ENCODE data around the gene QARS1.

The QARS1 gene

DNA sequence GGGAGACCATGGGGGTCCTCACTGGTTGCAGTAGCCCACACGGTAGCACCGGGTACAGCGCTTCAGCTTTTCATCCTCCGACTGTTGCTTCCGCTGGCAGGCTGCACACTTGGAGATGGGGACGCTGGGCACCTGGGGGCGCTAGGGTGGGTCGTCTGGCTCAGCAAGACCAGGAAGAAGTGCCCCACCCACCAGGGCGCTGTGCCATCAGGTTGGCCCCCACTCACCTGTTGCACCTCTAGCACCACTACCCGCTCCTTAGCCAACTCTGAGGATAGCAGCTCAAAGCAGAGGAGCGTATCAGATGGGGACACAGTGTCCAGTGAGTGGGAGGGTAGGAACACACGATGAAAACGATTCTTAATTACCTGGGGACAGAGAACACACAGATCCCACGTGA is 7.7 kb upstream of the QARS1 start:
- DNase-seq (ENCODE audit: low read depth, low spot score), result no peak
- TF ChIP-seq, protein P1, sequence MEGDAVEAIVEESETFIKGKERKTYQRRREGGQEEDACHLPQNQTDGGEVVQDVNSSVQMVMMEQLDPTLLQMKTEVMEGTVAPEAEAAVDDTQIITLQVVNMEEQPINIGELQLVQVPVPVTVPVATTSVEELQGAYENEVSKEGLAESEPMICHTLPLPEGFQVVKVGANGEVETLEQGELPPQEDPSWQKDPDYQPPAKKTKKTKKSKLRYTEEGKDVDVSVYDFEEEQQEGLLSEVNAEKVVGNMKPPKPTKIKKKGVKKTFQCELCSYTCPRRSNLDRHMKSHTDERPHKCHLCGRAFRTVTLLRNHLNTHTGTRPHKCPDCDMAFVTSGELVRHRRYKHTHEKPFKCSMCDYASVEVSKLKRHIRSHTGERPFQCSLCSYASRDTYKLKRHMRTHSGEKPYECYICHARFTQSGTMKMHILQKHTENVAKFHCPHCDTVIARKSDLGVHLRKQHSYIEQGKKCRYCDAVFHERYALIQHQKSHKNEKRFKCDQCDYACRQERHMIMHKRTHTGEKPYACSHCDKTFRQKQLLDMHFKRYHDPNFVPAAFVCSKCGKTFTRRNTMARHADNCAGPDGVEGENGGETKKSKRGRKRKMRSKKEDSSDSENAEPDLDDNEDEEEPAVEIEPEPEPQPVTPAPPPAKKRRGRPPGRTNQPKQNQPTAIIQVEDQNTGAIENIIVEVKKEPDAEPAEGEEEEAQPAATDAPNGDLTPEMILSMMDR (IDR thresholded peaks at IDR 0.05; ENCODE audit: insufficient read depth, low read length, missing control alignments), result no peak
- H3K4me3 ChIP-seq (ENCODE audit: low read depth, low read length), result no peak overlapping the region
- POLR2A ChIA-PET, result no interaction called here
- CTCF ChIA-PET, result interaction anchor here (0.8 to 4.8 kb wide), 2 partner anchors 18 to 58 kb away, joined by 3 to 15 read pairs; partner anchors contain the start of gene QRICH1

DNA sequence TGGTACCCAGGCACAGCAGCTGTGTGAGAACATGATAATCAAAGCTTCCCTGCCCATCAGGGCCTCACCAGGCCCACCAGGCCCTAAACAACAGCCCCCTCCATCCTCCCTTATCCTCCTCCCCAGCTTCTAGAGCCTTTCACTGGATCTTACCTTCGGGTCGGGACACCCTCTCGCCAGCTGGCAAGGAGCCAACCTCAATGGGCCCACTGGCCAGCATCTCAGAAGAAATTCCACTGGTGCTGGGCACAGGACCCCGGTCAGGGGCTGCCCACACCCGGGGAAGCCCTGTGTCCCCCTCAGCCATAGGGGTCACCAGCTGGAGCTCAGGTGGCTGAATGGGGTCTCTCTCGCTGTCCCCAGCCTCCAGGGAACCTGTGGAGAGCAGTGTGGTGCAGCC is 6.8 kb upstream of the QARS1 start:
- TF ChIP-seq, protein P1 (IDR thresholded peaks at IDR 0.05; ENCODE audit: insufficient read depth, low read length, missing control alignments), result no peak
- DNase-seq (ENCODE audit: low read depth, low spot score), result no peak
- CTCF ChIA-PET, result interaction anchor here (4.8 kb wide), 1 partner anchor 17 kb away, joined by 15 read pairs; the partner anchor contains the start of gene QRICH1
- POLR2A ChIA-PET, result interaction anchor here (1.1 kb wide), 1 partner anchor 18 kb away, joined by 3 read pairs; the partner anchor contains the start of gene QRICH1
- no peak overlapping the region for H3K4me3 ChIP-seq (ENCODE audit: low read depth, low read length)

DNA sequence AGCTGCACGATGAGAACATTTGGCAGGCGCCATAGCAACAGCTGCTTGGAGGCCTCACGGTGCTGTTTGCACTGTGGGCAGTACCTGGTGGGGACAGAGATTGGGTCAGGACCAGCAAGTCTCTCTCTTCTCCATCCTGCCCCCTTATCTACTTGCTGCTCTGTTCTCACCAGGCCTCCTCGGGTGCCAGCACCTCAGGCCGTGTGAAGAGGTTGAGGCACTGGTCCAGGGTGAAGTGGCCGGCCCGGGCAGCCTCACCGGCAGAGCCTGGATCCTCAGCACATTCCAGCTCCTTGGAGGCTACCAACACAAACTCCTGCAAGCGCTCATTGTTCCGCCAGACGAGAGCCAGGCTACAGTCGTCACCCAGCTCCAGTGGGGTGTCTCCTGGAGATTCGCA is 6.2 kb upstream of the QARS1 start:
- no peak overlapping the region for H3K4me3 ChIP-seq (ENCODE audit: low read depth, low read length)
- ChIA-PET POLR2A (interaction anchor here (1.1 kb wide), 1 partner anchor 17 kb away, joined by 3 read pairs; the partner anchor contains the start of gene QRICH1), CTCF (interaction anchor here (4.8 kb wide), 1 partner anchor 17 kb away, joined by 15 read pairs; the partner anchor contains the start of gene QRICH1)
- DNase-seq (ENCODE audit: low read depth, low spot score), result no peak
- TF ChIP-seq, protein P1 (IDR thresholded peaks at IDR 0.05; ENCODE audit: insufficient read depth, low read length, missing control alignments), result no peak

DNA sequence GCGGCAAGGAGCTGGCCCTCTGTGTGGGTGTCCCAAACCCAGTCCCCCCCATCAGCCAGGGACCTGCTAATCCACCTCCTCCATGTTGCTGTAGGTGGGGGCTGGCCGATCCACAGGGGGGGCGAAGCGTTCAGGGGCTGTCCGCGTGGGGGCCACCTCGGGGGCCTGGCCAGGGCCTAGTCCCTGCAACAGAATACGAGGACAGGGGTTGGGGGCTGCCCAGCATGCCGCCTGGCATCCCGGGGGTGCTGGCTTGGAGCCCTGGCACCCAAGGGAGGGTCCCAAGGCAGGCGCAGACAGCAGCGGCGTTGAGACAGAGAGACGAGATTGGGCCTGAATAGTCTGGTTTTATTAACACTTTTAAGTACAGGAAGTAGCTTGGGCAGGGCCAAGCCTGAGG is 3.8 kb upstream of the QARS1 start:
- no peak for DNase-seq (ENCODE audit: low read depth, low spot score)
- ChIA-PET CTCF (no interaction called here), POLR2A (interaction anchor here (1.2 kb wide), 1 partner anchor 12 kb away, joined by 3 read pairs; the partner anchor contains the start of gene USP19)
- H3K4me3 ChIP-seq (ENCODE audit: low read depth, low read length), result no peak overlapping the region
- TF ChIP-seq, protein P1 (IDR thresholded peaks at IDR 0.05; ENCODE audit: insufficient read depth, low read length, missing control alignments), result no peak

DNA sequence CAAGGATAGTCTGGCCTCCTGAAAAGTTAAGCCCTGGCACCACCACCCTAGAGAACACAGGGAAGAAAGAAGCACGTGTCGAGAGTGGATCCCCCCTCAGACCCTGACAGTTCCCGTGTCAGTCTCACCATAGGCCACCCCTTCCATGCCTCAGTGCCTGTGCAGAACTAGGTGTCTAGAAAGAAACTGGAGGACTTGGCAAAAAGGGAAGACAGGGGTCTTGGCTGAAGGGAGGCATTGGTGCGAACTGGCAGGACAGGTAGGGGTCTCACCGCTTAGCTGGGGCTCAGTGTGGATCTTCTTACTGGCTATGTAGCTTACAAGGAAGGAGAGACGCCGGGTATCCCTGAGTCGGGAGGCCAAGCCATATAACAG is 518 bp downstream of the QARS1 start:
- ChIA-PET POLR2A (interaction anchor here (0.9 to 4.0 kb wide), 3 partner anchors 11 to 116 kb away, joined by 3 to 23 read pairs (median 3); partner anchors contain the start of gene QRICH1), CTCF (interaction anchor here (0.9 to 1.7 kb wide), 3 partner anchors 9 to 116 kb away, joined by 3 to 7 read pairs (median 3); no protein-coding TSS in a partner anchor)
- peak overlapping the region; percentile 95 for H3K4me3 ChIP-seq (ENCODE audit: low read depth, low read length)
- DNase-seq (ENCODE audit: low read depth, low spot score), result no peak
- TF ChIP-seq, protein P1 (IDR thresholded peaks at IDR 0.05; ENCODE audit: insufficient read depth, low read length, missing control alignments), result no peak

DNA sequence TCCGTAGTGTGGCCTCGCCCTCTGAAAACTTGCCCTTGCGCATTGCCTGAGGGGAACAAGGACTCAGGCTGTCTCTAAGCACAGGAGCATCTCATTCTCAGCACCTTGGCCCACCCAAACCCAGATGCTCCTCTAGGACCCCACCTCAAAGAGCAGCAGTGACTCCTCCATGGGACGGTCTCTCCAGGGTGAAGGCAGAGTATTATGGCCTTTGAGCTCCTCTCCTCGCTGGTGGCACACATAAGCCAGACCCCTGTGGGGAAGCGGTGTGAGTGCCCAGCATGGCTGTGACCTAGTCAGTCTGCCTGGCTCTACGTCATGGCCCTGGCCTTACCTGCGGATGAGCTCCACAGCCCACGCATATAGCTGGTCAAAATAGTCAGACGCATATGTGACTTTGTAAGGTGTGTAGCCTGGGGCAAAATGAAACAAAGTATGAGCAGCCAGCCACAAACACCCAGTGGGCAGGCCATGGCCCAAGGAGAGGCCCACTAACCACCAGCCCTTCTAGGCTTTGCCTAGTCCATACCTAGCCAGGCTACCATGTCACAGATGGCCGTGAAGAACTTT is 4.4 kb downstream of the QARS1 start:
- POLR2A ChIA-PET, result no interaction called here

More for the DNA sequence above, 4.4 kb downstream of the QARS1 start:
- no peak overlapping the region for H3K4me3 ChIP-seq (ENCODE audit: low read depth, low read length)
- DNase-seq (ENCODE audit: low read depth, low spot score), result no peak
- CTCF ChIA-PET, result interaction anchor here (1.0 kb wide), 1 partner anchor 78 kb away, joined by 3 read pairs; the partner anchor contains the start of gene NDUFAF3
- TF ChIP-seq, protein P1 (IDR thresholded peaks at IDR 0.05; ENCODE audit: insufficient read depth, low read length, missing control alignments), result no peak

Data from AG04449 (cell line).